Erythroblast (primary cell): ENCODE results near the gene IL31RA.
"Not testable (repeated sequence)": the region's sequence is repeated elsewhere in the genome, so short reads cannot be mapped to it uniquely, and the experiment has no call there.

ENCODE experiments used
- GATA1 ChIP-seq: IDR thresholded peaks from 2 replicates; pipeline ENCODE4 v1.6.1; 2011; ENCODE audit warnings: low read depth, mild to moderate bottlenecking, control low read depth, low read length, moderate library complexity
- POLR2A ChIP-seq: IDR thresholded peaks from 2 replicates; pipeline ENCODE4 v1.6.1; 2011; ENCODE audit warnings: mild to moderate bottlenecking, low read length

DNA sequence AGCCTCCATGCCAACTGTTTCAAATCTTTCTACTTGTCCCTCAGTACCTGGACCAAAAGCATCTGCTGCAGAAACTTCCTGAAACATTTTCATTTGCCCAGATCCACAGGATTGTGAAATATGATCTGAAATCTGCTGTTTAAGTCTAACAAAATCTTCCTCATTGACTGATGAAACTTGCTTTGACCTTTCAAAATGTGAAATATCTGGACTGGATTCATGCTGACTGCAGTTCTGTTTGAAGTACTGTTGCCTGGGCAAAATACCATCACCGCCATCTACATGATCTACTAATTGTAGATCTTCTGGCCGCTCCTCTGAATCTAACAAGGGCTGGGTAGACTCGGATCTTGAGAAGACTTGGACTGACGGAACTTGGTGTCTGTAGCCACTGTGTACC is 90.0 kb downstream of the IL31RA start:
- TF ChIP-seq POLR2A, GATA1: not testable (repeated sequence)
